ENCODE results near the gene RIMS1. TPM values are rescaled to one million over a fixed set of nuclear protein-coding genes. Genes with fewer than 3 reads are reported as not detected.

The RIMS1 gene
- total RNA-seq, 4 donors from 2014 or later, result 0.63 to 2.4 (median 1.6) TPM

GRCh38 chr6:72218125-72218524 lies 331.8 kb downstream of the RIMS1 start:
- ATAC-seq (ENCODE audit: low FRiP score) (no peak), DNase-seq (ENCODE audit: low spot score) (no peak)
- no peak for TF ChIP-seq CTCF (IDR thresholded peaks at IDR 0.05)

- DNase-seq (ENCODE audit: low spot score) (no peak), ATAC-seq (ENCODE audit: low FRiP score) (no peak)
- TF ChIP-seq CTCF (IDR thresholded peaks at IDR 0.05), result no peak
Measured at GRCh38 chr6:72219536-72219935, 333.2 kb downstream of the RIMS1 start.

GRCh38 chr6:72238021-72238420 lies 351.7 kb downstream of the RIMS1 start:
- ATAC-seq (ENCODE audit: low FRiP score), result no peak

GRCh38 chr6:72238900-72239299 lies 352.6 kb downstream of the RIMS1 start:
- DNase-seq (ENCODE audit: low spot score), result no peak
- ATAC-seq (ENCODE audit: low FRiP score), result no peak
- TF ChIP-seq CTCF (IDR thresholded peaks at IDR 0.05), result no peak

More at GRCh38 chr6:72238021-72238420, 351.7 kb downstream of the RIMS1 start:
- DNase-seq (ENCODE audit: low spot score), result no peak
- TF ChIP-seq CTCF (IDR thresholded peaks at IDR 0.05), result no peak

GRCh38 chr6:72245565-72245964 lies 359.2 kb downstream of the RIMS1 start:
- no peak for TF ChIP-seq CTCF (IDR thresholded peaks at IDR 0.05)
- DNase-seq (ENCODE audit: low spot score) (no peak), ATAC-seq (ENCODE audit: low FRiP score) (no peak)

GRCh38 chr6:72246926-72247325 lies 360.6 kb downstream of the RIMS1 start:
- TF ChIP-seq CTCF (IDR thresholded peaks at IDR 0.05), result no peak
- no peak for ATAC-seq (ENCODE audit: low FRiP score)
- DNase-seq (ENCODE audit: low spot score), result no peak

GRCh38 chr6:72248621-72249020 lies 362.3 kb downstream of the RIMS1 start:
- ATAC-seq (ENCODE audit: low FRiP score) (no peak), DNase-seq (ENCODE audit: low spot score) (no peak)
- no peak for TF ChIP-seq CTCF (IDR thresholded peaks at IDR 0.05)
